GM11168 (cell line): Measurements from ENCODE around the gene DOCK1.

ENCODE experiments used
- in situ Hi-C: fragments of 300-500 bp; cut with MboI; formaldehyde crosslinking; loops from one replicate; pipeline ENCODE4 v1.12.0; 2022; ENCODE audit warnings: low sequenced_read_pairs; ENCODE audit not compliant: unreplicated experiment

The DOCK1 gene

GRCh38 chr10:127426746-127427145, 521.5 kb downstream of the DOCK1 start:
- in situ Hi-C loops = no loop called here

GRCh38 chr10:127427926-127428325, 522.7 kb downstream of the DOCK1 start:
- in situ Hi-C loops = no loop called here

DNA sequence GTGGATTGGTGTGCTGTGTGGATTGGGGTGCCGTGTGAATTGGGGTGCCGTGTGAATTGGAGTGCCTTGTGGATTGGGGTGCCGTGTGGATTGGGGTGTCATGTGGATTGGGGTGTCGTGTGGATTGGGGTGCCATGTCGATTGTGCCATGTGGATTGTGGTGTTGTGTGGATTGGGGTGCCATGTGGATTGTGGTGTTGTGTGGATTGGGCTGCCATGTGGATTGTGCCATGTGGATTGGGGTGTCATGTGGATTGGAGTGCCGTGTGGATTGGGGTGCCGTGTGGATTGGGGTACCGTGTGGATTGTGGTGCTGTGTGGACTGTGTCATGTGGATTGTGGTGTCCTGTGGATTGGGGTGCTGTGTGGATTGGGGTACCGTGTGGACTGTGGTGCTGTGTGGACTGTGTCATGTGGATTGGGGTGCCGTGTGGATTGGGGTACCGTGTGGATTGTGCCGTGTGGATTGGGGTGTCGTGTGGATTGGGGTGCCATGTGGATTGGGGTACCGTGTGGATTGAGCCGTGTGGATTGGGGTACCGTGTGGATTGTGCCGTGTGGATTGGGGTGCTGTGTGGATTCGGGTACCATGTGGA, 523.3 kb downstream of the DOCK1 start:
- in situ Hi-C loops = no loop called here

GRCh38 chr10:127429601-127430312, 524.5 kb downstream of the DOCK1 start:
- in situ Hi-C loops = no loop called here

GRCh38 chr10:127431525-127431924, 526.3 kb downstream of the DOCK1 start:
- in situ Hi-C loops = no loop called here

- in situ Hi-C loops = no loop called here
Observed at GRCh38 chr10:127434006-127434405, 528.8 kb downstream of the DOCK1 start.

DNA sequence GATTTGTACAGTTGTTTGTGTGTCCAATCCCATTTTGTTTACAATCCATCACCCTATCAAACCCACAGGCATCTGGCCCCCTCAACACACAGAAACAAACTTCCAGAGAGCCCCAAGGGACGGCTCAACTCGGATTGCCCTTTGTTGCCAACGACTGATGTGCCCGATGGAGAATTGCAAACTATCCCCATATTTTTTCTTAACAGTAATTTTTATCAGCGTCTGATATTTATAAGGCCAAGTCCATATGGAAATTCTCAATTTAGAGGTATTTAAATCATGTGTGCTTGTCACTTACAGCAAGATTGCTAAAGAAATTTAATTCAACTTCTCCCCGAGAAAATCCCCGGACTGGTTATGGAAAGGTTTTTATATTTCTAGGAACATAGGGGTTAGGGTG, 530.0 kb downstream of the DOCK1 start:
- in situ Hi-C loops = no loop called here

DNA sequence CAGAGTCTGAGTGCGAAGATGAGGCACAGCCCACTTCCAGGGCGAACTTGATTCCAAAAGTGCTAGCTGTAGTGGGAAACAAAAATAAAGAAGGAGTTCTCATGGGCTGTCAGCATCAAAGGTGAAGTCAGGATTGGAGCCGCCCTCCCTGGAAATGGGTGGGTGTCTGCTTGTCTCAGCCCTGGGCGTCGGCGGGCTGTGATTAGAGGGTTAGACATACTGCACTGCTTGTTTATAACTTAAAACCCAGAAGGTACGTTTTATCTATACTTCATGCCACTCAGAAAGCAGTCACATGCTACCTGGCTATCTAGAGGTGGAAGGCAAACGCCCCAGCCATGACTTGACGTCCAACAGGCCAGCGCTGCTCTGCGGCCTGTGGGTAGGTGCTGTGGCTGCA, 535.1 kb downstream of the DOCK1 start:
- in situ Hi-C loops = no loop called here

DNA sequence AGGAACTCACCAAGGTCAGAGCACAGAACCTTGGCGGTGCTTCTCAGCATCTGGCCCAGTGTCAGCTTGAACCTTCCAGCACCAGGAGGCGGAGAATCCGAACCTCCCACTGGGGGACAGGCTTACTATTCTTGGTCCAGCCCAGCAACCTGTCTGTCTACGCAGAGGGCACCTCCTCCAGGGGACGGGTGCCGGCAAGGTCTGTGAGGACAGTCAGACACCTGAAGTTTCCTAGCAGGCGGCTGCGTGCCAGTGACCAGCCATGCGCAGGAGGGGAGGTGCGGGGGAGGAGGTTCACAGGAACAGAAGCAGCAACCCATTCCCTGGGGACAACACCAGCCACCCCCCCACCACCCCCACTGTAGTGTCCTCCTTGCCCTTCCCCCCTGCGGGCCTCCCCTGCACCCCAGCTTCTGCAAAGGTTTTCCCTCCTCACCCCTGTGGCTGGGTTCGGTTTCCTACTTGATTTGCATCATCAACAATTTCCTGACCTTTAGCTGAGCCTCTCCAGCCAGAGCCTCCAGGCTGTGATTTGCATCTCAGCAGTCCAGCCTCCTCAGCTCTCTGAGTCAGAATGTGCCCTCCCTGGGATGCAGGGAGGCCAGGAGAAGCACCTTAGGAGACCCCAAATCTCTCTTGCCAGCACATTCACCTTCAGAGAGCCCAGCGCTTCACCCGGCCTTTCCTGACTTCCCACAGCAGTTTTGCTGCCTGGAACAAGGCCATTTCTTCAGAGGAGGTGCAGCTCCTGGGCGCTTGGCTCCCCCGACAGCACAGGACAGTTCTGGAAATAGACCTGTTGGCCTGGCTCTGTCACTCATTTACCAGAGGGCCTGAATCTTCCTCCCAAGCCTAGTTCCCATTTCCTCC, 536.4 kb downstream of the DOCK1 start:
- in situ Hi-C loops = no loop called here

- in situ Hi-C loops = no loop called here
Observed at GRCh38 chr10:127442220-127442525, 536.9 kb downstream of the DOCK1 start.

GRCh38 chr10:127444155-127444554, 538.9 kb downstream of the DOCK1 start:
- in situ Hi-C loops = no loop called here

DNA sequence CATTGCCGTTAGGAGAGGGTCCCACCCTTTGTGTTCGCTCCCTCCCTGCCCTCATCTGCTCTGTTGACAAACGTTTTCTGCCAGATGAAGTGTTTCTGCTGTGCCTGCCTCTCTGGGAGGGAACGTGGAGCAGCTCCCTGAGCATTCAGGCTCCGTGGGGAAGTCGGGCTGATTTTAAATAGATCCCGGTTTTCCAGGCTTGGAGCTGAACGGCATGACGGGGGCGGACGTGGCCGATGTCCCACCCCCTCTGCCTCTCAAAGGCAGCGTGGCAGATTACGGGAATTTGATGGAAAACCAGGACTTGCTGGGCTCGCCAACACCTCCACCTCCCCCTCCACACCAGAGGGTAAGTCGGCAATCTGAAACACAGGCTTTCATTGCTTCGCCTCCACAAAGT, 542.0 kb downstream of the DOCK1 start:
- in situ Hi-C loops = no loop called here

DNA sequence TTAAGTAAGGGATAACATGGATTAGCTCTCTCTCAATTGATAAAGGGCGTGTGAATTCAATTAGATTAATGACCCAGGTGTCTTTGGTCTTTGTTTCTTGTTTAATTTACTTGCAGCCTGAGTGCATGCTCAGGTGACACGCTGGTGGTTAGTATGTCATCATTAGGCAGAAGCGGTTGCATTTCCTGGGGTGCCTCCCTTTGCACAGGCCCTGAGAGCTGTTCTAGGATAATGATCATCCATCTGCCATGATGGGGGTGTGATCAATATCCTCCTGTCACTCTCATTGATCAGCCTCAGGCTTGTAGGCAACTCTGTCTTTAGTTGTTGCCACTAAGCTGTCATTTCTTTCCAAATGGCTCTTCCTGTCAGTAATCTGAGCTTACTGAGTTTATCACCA, 544.3 kb downstream of the DOCK1 start:
- in situ Hi-C loops = no loop called here

DNA sequence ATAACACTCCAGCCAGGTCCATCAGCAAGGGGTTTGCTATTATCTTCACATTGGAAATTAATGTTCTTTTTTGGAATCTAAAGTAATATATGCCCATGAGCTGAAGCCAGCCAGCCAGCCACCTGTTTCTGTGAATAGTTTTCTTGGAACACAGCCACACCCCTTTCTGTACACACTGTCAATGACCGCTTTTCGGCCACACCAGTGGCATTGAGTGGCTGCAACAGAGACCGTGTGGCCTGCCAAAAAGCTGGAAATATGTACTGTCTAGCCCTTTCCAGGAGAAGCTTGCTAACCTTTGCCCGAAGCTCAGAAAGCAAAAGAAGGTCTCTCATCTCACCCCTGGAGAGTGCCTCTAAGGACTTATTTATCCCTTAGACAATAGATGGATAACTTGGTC, 545.4 kb downstream of the DOCK1 start:
- in situ Hi-C loops = no loop called here

DNA sequence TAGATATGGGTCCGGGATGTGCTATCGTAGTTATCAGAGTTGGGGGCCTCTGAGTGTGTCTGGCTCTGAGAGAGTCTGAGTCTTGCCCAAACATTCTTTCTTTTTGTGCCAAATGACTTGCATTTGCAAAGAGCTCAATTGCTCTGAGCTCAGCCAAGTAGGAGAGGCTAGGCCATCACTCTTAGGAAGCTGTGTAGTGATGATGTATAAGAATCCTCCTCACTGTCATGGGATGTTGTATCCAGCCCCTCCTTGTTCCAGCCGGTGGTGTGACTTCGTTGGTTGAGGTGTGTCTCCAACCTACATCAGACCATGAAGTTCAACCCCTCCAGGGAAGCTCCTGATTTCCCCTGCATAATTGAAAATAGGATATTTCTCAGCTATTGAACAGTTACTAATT, 546.4 kb downstream of the DOCK1 start:
- in situ Hi-C loops = no loop called here

- in situ Hi-C loops = no loop called here
Observed at GRCh38 chr10:127452568-127452967, 547.3 kb downstream of the DOCK1 start.

- in situ Hi-C loops = no loop called here
Observed at GRCh38 chr10:127453706-127454105, 548.5 kb downstream of the DOCK1 start.

GRCh38 chr10:127456122-127456521, 550.9 kb downstream of the DOCK1 start:
- in situ Hi-C loops = no loop called here

DNA sequence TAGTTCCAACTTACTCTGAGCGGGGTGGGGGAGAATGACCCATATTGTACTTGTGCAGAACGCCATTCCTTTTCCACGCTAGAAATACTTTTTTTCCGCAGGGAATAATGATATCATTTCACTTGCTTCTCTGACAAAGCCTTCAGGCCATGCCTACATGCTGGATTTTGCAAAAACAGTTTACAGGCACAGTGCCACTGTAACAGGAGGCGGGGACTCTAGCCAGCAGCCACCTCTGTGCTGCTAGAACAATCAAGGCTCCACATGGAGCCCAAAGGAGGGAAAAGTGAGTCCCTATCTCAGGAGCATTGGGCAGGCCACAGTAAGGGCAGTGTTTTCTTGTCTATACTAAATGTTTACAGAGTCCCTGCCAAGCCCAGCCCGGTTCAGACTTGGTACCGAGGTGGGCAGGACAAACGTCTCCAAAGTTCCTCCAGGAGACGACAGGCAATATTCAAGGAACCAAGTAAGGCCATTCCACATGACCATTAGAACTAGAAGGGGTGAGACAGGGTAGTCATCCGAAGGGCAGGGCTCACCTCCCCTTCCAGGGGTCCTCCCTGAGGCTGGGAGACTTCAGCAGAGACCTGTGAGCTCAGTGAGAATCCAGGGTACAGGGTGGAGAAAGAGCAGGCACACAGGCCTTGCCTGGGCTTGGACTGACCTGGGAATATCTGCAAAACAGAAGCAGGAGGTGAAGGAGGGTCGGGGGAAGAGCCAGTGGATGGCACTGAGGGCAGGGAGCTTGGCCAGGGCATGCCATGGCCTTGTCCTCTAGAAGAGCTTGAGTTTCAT, 553.0 kb downstream of the DOCK1 start:
- in situ Hi-C loops = no loop called here

GRCh38 chr10:127458829-127459228, 553.6 kb downstream of the DOCK1 start:
- in situ Hi-C loops = no loop called here

- in situ Hi-C loops = no loop called here
Observed at GRCh38 chr10:127459918-127460317, 554.7 kb downstream of the DOCK1 start.
